NCI-H1105 treated with DMSO at 0.1 percent for 48 hours (cell line): ENCODE measurements around the gene GSC.
"Not testable (repeated sequence)": the region's sequence is repeated elsewhere in the genome, so short reads cannot be mapped to it uniquely, and the experiment has no call there.

Experiments used
- DNase-seq: peaks from one replicate; lab custom pipeline; 2025; lab: John Stamatoyannopoulos, UW

Gene GSC

DNA sequence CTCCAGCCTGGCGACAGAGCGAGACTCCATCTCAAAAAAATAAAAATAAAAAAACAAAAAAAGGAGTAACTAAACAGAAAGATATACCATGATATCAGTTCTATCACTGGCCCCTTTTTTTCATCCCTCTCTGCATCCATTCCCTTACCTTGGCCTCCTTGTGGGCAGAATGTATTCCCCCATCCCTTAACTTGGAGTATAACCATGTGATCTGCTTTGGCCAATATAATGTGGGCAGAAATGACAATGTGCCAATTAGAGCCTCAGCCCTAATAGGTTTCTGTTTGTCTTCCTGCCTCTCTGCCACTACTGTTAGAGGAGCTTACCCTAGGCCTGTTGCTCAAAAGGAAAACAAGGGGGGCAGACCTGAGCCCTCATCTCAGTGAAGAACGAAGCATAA lies 23.8 kb downstream of the GSC start:
- DNase-seq, result no peak

GRCh38 chr14:94738751-94739150 lies 31.2 kb downstream of the GSC start:
- no peak for DNase-seq

DNA sequence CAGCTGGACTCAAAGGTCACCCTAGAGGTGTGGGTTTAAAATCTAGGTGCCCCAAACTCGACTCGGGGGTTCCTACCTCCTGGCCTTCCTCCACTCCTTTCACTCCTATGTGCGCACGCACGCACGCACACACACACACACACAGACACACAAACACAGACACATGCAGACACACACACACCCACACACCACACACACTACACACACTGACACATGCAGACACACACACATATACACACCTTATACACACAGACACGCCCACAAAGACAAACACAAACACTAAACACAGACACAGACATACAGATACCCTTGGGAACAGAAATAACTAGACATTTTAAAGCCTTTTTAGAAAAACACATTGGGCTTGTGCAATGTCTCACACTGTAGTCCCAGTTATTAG lies 31.8 kb downstream of the GSC start:
- DNase-seq, result no peak

GRCh38 chr14:94728950-94729349 lies 41.0 kb downstream of the GSC start:
- no peak for DNase-seq

DNA sequence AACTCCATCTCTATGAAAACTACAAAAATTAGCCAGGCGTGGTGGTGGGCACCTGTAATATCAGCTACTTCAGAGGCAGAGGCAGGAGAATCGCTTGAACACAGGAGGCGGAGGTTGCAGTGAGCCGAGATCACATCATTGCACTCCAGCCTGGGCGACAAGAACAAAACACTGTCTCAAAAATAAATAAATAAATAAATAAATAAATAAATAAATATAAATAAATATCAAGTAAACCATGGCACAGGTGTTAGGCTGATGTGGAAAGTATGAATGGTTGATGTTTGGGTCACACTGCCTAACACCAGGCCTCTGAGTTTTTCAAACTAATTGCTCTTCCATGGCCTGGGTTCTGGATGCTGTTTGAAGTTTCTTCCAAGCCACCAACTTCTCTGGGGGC lies 41.5 kb downstream of the GSC start:
- not testable (repeated sequence) for DNase-seq

DNA sequence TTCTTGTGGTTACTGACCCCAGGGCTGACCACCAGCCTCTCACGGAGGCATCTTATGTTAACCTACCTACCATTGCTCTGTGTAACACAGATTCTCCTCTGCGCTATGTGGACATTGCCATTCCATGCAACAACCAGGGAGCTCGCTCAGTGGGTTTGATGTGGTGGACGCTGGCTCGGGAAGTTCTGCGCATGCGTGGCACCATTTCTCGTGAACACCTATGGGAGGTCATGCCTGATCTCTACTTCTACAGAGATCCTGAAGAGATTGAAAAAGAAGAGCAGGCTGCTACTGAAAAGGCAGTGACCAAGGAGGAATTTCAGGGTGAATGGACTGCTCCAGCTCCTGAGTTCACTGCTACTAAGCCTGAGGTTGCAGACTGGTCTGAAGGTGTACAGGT lies 43.3 kb downstream of the GSC start:
- not testable (repeated sequence) for DNase-seq

DNA sequence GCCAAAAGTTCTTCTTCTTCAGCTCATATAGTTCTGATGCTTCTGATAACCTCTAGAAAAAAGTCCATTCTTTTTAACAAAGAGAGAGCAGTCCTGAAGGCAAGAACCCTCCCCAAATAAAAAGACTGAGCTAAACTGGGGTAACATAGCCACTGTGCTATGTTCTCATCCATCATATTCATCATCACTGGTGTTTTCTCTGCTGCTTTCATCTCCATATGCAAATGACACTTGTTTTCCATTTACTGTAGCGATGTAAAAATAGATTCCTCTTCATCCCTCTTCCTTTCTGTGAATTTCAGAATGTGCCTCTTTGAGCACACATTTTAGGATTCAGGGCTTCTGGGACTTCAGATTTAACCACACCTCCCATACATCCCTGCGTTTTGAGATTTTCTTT lies 44.9 kb downstream of the GSC start:
- DNase-seq, result no peak

DNA sequence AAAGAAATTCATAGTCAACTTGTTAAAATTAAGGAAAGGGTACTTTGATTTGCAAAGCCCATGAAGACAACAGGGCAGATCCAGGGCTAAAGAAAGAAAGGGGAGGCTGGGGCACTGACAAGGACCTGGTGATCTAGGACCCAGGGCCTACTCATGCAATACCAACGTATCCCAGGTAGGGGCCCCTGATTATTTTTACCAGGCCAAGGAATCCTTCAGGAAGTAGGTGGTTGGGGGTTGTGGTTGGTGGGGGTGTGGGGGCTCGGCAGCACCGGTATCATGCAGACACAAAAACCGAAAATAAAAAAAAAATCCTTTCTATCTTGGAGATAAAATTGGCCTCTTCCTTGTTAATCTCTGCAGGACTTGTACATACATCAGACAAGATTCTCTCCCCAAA lies 47.5 kb downstream of the GSC start:
- DNase-seq, result no peak
